ENCODE measurements around the gene CDC37.

CDC37 gene

GRCh38 chr19:10427169-10427568 lies 23.8 kb upstream of the CDC37 start:
- peak overlapping the region; percentile 92 for H3K27ac Mint-ChIP-seq
- H3K27me3 Mint-ChIP-seq: peaks cover 14% of the 10 kb centered on the region
- peaks cover 13% of the 10 kb centered on the region for H3K36me3 Mint-ChIP-seq (ENCODE audit: low read depth)
- no peaks in the 10 kb centered on the region for H3K9me3 Mint-ChIP-seq
- intact Hi-C loops (cut with micrococcal nuclease): no loop called here
- H3K4me1 Mint-ChIP-seq (ENCODE audit: low read depth): peaks cover 92% of the 10 kb centered on the region
- H3K4me3 Mint-ChIP-seq: no peak overlapping the region

- H3K27ac Mint-ChIP-seq: peak overlapping the region; percentile 92
- H3K4me1 Mint-ChIP-seq (ENCODE audit: low read depth): peaks cover 95% of the 10 kb centered on the region
- intact Hi-C loops (cut with micrococcal nuclease): loop anchor here (2.0 kb wide), 1 partner anchor 19 kb away; no protein-coding TSS in a partner anchor
- H3K9me3 Mint-ChIP-seq: no peaks in the 10 kb centered on the region
- H3K27me3 Mint-ChIP-seq: peaks cover 36% of the 10 kb centered on the region
- peak overlapping the region; percentile 78 for H3K4me3 Mint-ChIP-seq
- H3K36me3 Mint-ChIP-seq (ENCODE audit: low read depth): peaks cover 6% of the 10 kb centered on the region
These were observed 20.8 kb upstream of the CDC37 start for GRCh38 chr19:10424011-10424637.

- peaks cover 46% of the 10 kb centered on the region for H3K27me3 Mint-ChIP-seq
- intact Hi-C loops (cut with micrococcal nuclease): no loop called here
These were observed 19.5 kb upstream of the CDC37 start for GRCh38 chr19:10422846-10423245.

DNA sequence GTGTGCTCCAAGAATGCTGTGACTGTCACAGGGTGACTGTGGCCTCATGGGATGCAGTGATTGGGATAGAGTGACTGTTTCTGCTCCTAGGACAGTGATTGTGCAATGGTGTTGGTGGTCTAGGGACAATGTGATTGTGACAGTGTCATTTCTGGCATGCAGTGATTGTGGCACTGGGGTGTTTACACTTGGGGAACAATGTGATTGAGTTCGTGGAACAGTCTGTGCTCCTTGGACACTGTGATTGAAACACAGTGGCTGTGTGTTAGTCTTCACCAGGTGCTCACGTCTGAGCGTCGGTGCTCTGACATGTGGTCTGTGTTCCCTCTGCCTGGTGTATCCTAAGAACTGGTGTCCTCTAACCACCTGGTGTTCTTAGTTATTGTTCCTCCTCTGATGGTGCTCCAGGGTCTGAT lies 18.7 kb upstream of the CDC37 start:
- Mint-ChIP-seq H3K27ac (peak overlapping the region; percentile 75), H3K9me3 (no peaks in the 10 kb centered on the region), H3K27me3 (peaks cover 54% of the 10 kb centered on the region), H3K36me3 (ENCODE audit: low read depth) (peaks cover 6% of the 10 kb centered on the region), H3K4me1 (ENCODE audit: low read depth) (peaks cover 92% of the 10 kb centered on the region), H3K4me3 (peak overlapping the region; percentile 70)
- intact Hi-C loops (cut with micrococcal nuclease): no loop called here

More at GRCh38 chr19:10422846-10423245, 19.5 kb upstream of the CDC37 start:
- H3K4me3 Mint-ChIP-seq: no peak overlapping the region
- peaks cover 6% of the 10 kb centered on the region for H3K36me3 Mint-ChIP-seq (ENCODE audit: low read depth)
- no peaks in the 10 kb centered on the region for H3K9me3 Mint-ChIP-seq
- H3K27ac Mint-ChIP-seq: peak overlapping the region; percentile 92
- peaks cover 93% of the 10 kb centered on the region for H3K4me1 Mint-ChIP-seq (ENCODE audit: low read depth)

DNA sequence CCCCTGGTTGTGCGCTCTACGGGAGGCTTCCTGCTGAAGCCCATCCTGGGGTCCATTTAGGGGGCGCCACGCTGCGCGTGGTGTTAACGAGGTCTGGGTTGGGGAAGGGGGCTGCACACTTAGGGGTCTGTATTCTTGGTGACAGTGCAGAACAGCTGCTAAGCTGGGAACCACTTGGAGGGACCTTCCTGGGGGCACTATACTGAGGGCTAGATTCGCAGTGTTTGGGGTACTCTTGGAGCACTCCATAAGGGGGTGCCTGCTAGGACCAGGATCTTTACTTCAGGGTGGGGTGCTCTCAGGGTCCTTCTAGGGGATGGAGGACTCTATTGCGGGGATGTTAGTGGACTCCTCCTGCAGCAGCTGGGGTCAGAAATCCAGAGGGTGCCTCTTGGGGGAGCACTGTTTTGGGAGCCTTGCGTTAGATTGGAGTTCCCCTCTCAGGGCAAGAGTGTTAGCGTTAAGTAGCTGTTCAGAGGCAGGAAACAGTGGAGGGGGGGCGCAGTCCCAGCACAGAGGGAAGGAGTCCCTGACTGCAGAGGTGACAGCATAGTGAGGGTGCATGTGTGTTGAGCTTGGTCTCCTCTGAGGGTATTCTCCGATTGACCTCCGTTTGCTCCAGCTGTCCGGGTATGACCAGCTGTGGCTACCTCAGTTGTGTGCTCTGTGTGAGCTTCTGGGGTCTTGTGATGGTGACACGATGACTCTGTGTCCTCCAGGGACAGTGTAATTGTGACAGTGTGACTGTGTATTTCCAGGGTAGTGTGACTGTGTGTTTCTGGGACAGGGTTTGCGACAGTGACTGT lies 18.1 kb upstream of the CDC37 start:
- Mint-ChIP-seq H3K4me3 (peak overlapping the region; percentile 70), H3K9me3 (no peaks in the 10 kb centered on the region), H3K27ac (peak overlapping the region; percentile 75), H3K36me3 (ENCODE audit: low read depth) (peaks cover 6% of the 10 kb centered on the region), H3K27me3 (peaks cover 60% of the 10 kb centered on the region), H3K4me1 (ENCODE audit: low read depth) (peaks cover 92% of the 10 kb centered on the region)
- intact Hi-C loops (cut with micrococcal nuclease): no loop called here

DNA sequence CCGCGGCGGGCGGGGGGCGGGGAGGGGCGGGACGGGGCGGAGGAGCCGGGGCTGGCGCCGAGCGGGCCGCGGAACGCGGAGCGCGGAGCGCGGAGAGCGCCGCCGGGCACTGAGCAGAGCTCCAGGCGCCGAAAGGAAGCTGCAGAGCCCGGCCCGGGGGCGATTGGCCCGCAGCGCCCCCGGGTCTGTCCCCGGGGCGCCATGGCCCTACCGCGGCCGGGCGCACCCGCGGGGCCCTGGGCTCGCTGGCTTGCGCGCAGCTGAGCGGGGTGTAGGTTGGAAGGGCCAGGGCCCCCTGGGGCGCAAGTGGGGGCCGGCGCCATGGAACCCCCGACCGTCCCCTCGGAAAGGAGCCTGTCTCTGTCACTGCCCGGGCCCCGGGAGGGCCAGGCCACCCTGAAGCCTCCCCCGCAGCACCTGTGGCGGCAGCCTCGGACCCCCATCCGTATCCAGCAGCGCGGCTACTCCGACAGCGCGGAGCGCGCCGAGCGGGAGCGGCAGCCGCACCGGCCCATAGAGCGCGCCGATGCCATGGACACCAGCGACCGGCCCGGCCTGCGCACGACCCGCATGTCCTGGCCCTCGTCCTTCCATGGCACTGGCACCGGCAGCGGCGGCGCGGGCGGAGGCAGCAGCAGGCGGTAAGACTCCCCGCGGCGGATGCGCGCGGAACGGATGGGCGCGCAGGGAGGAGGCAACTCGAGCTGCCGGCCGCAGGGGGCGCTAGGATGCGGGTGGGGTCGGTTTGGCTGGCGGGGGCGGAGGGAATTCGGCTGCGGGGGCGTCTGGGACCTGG lies 17.3 kb upstream of the CDC37 start, which contains the start of gene PDE4A:
Gene PDE4A, plus strand, starts transcription at position 95 of the 796 bp plus-strand sequence. Its CDS starts 227 bp downstream, at position 322.
- peak within 1 kb of the TSS; percentile 75 for H3K4me3 Mint-ChIP-seq
- H3K27me3 Mint-ChIP-seq: peaks cover 60% of the 10 kb centered on the region
- intact Hi-C loops (cut with micrococcal nuclease): no loop called here
- peaks cover 6% of the 10 kb centered on the region for H3K36me3 Mint-ChIP-seq (ENCODE audit: low read depth)
- H3K27ac Mint-ChIP-seq: peak within 1 kb of the TSS; percentile 77
- no peaks in the 10 kb centered on the region for H3K9me3 Mint-ChIP-seq
- peaks cover 92% of the 10 kb centered on the region for H3K4me1 Mint-ChIP-seq (ENCODE audit: low read depth)

GRCh38 chr19:10419646-10420443 lies 16.5 kb upstream of the CDC37 start:
- Mint-ChIP-seq H3K27ac (peak overlapping the region; percentile 77), H3K4me1 (ENCODE audit: low read depth) (peaks cover 89% of the 10 kb centered on the region), H3K27me3 (peaks cover 60% of the 10 kb centered on the region), H3K36me3 (ENCODE audit: low read depth) (peaks cover 6% of the 10 kb centered on the region), H3K9me3 (no peaks in the 10 kb centered on the region), H3K4me3 (peak overlapping the region; percentile 75)
- intact Hi-C loops (cut with micrococcal nuclease): no loop called here

GRCh38 chr19:10419200-10419645 lies 15.9 kb upstream of the CDC37 start:
- Mint-ChIP-seq H3K4me1 (ENCODE audit: low read depth) (peaks cover 83% of the 10 kb centered on the region), H3K9me3 (no peaks in the 10 kb centered on the region), H3K36me3 (ENCODE audit: low read depth) (peaks cover 6% of the 10 kb centered on the region), H3K27ac (peak overlapping the region; percentile 77), H3K27me3 (peaks cover 60% of the 10 kb centered on the region), H3K4me3 (peak overlapping the region; percentile 75)
- intact Hi-C loops (cut with micrococcal nuclease): no loop called here

- peaks cover 60% of the 10 kb centered on the region for H3K27me3 Mint-ChIP-seq
- peaks cover 6% of the 10 kb centered on the region for H3K36me3 Mint-ChIP-seq (ENCODE audit: low read depth)
- H3K27ac Mint-ChIP-seq: peak overlapping the region; percentile 77
- H3K9me3 Mint-ChIP-seq: no peaks in the 10 kb centered on the region
- peaks cover 77% of the 10 kb centered on the region for H3K4me1 Mint-ChIP-seq (ENCODE audit: low read depth)
- H3K4me3 Mint-ChIP-seq: peak overlapping the region; percentile 75
- intact Hi-C loops (cut with micrococcal nuclease): no loop called here
These were observed 15.3 kb upstream of the CDC37 start for GRCh38 chr19:10418485-10419199.

DNA sequence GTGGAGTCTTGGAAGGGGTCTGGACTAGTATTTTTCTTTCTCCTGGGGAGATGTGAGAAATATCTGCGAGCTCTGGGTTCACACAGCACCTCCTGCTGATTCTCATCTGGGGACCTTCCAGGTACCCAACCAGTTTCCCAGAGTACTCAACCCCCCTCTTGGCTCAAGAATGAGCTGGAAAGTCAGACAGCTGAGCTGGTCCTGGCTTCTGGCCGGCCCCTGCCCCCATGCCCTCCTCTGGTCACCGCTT lies 14.8 kb upstream of the CDC37 start:
- intact Hi-C loops (cut with micrococcal nuclease): no loop called here
- peak overlapping the region; percentile 77 for H3K27ac Mint-ChIP-seq
- peaks cover 6% of the 10 kb centered on the region for H3K36me3 Mint-ChIP-seq (ENCODE audit: low read depth)
- H3K4me3 Mint-ChIP-seq: no peak overlapping the region
- H3K9me3 Mint-ChIP-seq: no peaks in the 10 kb centered on the region
- peaks cover 73% of the 10 kb centered on the region for H3K4me1 Mint-ChIP-seq (ENCODE audit: low read depth)
- H3K27me3 Mint-ChIP-seq: peaks cover 58% of the 10 kb centered on the region

GRCh38 chr19:10417541-10418234 lies 14.3 kb upstream of the CDC37 start:
- Mint-ChIP-seq H3K4me3 (no peak overlapping the region), H3K27ac (peak overlapping the region; percentile 77), H3K36me3 (ENCODE audit: low read depth) (peaks cover 6% of the 10 kb centered on the region), H3K4me1 (ENCODE audit: low read depth) (peaks cover 69% of the 10 kb centered on the region), H3K27me3 (peaks cover 57% of the 10 kb centered on the region), H3K9me3 (no peaks in the 10 kb centered on the region)
- intact Hi-C loops (cut with micrococcal nuclease): loop anchor here (2.0 kb wide), 1 partner anchor 13 kb away; no protein-coding TSS in a partner anchor
